Activated CD8-positive, alpha-beta memory T cell treated with anti-CD3 and anti-CD28 coated beads for 24 hours (primary cell): ENCODE results near the gene COL25A1.

ENCODE experiments used
- DNase-seq: peaks from one replicate; pipeline ENCODE4 v3.0.0-alpha.2; 2020

COL25A1 gene

GRCh38 chr4:109291707-109292238 lies 10.7 kb downstream of the COL25A1 start:
- no peak for DNase-seq

GRCh38 chr4:109290918-109291317 lies 11.5 kb downstream of the COL25A1 start:
- DNase-seq, result no peak

- no peak for DNase-seq
Observed at GRCh38 chr4:109278594-109279031, 23.8 kb downstream of the COL25A1 start.

GRCh38 chr4:109276482-109277095 lies 25.9 kb downstream of the COL25A1 start:
- DNase-seq, result no peak

GRCh38 chr4:109275066-109275745 lies 27.3 kb downstream of the COL25A1 start:
- DNase-seq, result no peak

- DNase-seq, result no peak
Observed at GRCh38 chr4:109266891-109267290, 35.6 kb downstream of the COL25A1 start.

GRCh38 chr4:109266236-109266635 lies 36.2 kb downstream of the COL25A1 start:
- DNase-seq, result no peak

GRCh38 chr4:109263721-109264120 lies 38.7 kb downstream of the COL25A1 start:
- DNase-seq, result no peak

- DNase-seq, result no peak
Observed at GRCh38 chr4:109256818-109257217, 45.6 kb downstream of the COL25A1 start.

GRCh38 chr4:109254845-109255244 lies 47.6 kb downstream of the COL25A1 start:
- DNase-seq, result no peak

GRCh38 chr4:109251396-109251795 lies 51.1 kb downstream of the COL25A1 start:
- no peak for DNase-seq

- no peak for DNase-seq
Observed at GRCh38 chr4:109248322-109248900, 54.0 kb downstream of the COL25A1 start.

GRCh38 chr4:109243871-109244270 lies 58.6 kb downstream of the COL25A1 start:
- no peak for DNase-seq

GRCh38 chr4:109238746-109239145 lies 63.7 kb downstream of the COL25A1 start:
- no peak for DNase-seq

- no peak for DNase-seq
Observed at GRCh38 chr4:109235683-109236082, 66.8 kb downstream of the COL25A1 start.

GRCh38 chr4:109234596-109234995 lies 67.9 kb downstream of the COL25A1 start:
- no peak for DNase-seq

GRCh38 chr4:109233570-109233969 lies 68.9 kb downstream of the COL25A1 start:
- DNase-seq, result no peak

GRCh38 chr4:109232681-109233080 lies 69.8 kb downstream of the COL25A1 start:
- no peak for DNase-seq

GRCh38 chr4:109231331-109231730 lies 71.1 kb downstream of the COL25A1 start:
- no peak for DNase-seq

- DNase-seq, result no peak
Observed at GRCh38 chr4:109229028-109229427, 73.4 kb downstream of the COL25A1 start.

- DNase-seq, result no peak
Observed at GRCh38 chr4:109218288-109218687, 84.2 kb downstream of the COL25A1 start.

- DNase-seq, result no peak
Observed at GRCh38 chr4:109216085-109216696, 86.3 kb downstream of the COL25A1 start.

- no peak for DNase-seq
Observed at GRCh38 chr4:109215506-109215905, 87.0 kb downstream of the COL25A1 start.
